Measurements from ENCODE around the gene BEST3.

Gene BEST3

GRCh38 chr12:69698769-69699540 lies at the start of gene BEST3:
TSS of gene BEST3 (minus strand) at chr12:69699303. CDS start at chr12:69697798, 1,505 bp downstream.
- no peak for DNase-seq (ENCODE audit: low read depth, low spot score)
- no peak for TF ChIP-seq CTCF (IDR thresholded peaks at IDR 0.05; ENCODE audit: low read depth, low read length)
- in situ Hi-C loops (cut with HindIII; ENCODE audit: low sequenced_read_pairs), result no loop called here
- no peak within 1 kb of the TSS for H3K4me3 ChIP-seq (ENCODE audit: low read depth, low read length)

- TF ChIP-seq CTCF (IDR thresholded peaks at IDR 0.05; ENCODE audit: low read depth, low read length), result no peak
- H3K4me3 ChIP-seq (ENCODE audit: low read depth, low read length), result no peak overlapping the region
- DNase-seq (ENCODE audit: low read depth, low spot score), result no peak
- in situ Hi-C loops (cut with HindIII; ENCODE audit: low sequenced_read_pairs), result no loop called here
Measured at GRCh38 chr12:69744109-69744508, 45.0 kb upstream of the BEST3 start.

- TF ChIP-seq CTCF (IDR thresholded peaks at IDR 0.05; ENCODE audit: low read depth, low read length), result no peak
- DNase-seq (ENCODE audit: low read depth, low spot score), result peak; percentile 38
- in situ Hi-C loops (cut with HindIII; ENCODE audit: low sequenced_read_pairs), result no loop called here
- H3K4me3 ChIP-seq (ENCODE audit: low read depth, low read length), result peak overlapping the region; percentile 75
Measured at GRCh38 chr12:69739287-69740191, 40.4 kb upstream of the BEST3 start.

GRCh38 chr12:69738351-69739286 lies 39.5 kb upstream of the BEST3 start, which contains the start of gene RAB3IP:
TSS of gene RAB3IP (plus strand) at chr12:69738860. CDS start at chr12:69755409, 16,549 bp downstream.
- H3K4me3 ChIP-seq (ENCODE audit: low read depth, low read length), result peak within 1 kb of the TSS; percentile 75
- in situ Hi-C loops (cut with HindIII; ENCODE audit: low sequenced_read_pairs), result no loop called here
- DNase-seq (ENCODE audit: low read depth, low spot score), result peak; percentile 73
- peak; percentile 50 for TF ChIP-seq CTCF (IDR thresholded peaks at IDR 0.05; ENCODE audit: low read depth, low read length)

- no peak for TF ChIP-seq CTCF (IDR thresholded peaks at IDR 0.05; ENCODE audit: low read depth, low read length)
- DNase-seq (ENCODE audit: low read depth, low spot score), result no peak
- in situ Hi-C loops (cut with HindIII; ENCODE audit: low sequenced_read_pairs), result no loop called here
- H3K4me3 ChIP-seq (ENCODE audit: low read depth, low read length), result no peak overlapping the region
Measured at GRCh38 chr12:69733638-69734037, 34.5 kb upstream of the BEST3 start.

- in situ Hi-C loops (cut with HindIII; ENCODE audit: low sequenced_read_pairs), result no loop called here
- H3K4me3 ChIP-seq (ENCODE audit: low read depth, low read length), result no peak overlapping the region
- no peak for TF ChIP-seq CTCF (IDR thresholded peaks at IDR 0.05; ENCODE audit: low read depth, low read length)
- peak; percentile 81 for DNase-seq (ENCODE audit: low read depth, low spot score)
Measured at GRCh38 chr12:69732088-69732487, 33.0 kb upstream of the BEST3 start.
